ENCODE measurements around the gene HNRNPC. TPM values are rescaled to one million over a fixed set of nuclear protein-coding genes. Genes with fewer than 3 reads are reported as not detected.
"Not testable (repeated sequence)": the region's sequence is repeated elsewhere in the genome, so short reads cannot be mapped to it uniquely, and the experiment has no call there.

HNRNPC gene
- total RNA-seq, 4 donors from 2014 or later = 192 to 343 (median 212) TPM

- Histone ChIP-seq H3K4me1 (peaks cover 0 to 29% (median 6%) of the 10 kb centered on the region in 4 donors), H3K4me3 (no peak overlapping the region), H3K27ac (no peak overlapping the region), H3K27me3 (no peaks in the 10 kb centered on the region), H3K9me3 (no peaks in the 10 kb centered on the region), H3K36me3 (peaks cover 0 to 66% (median 29%) of the 10 kb centered on the region in 4 donors)
- TF ChIP-seq POLR2A (IDR thresholded peaks at IDR 0.05) (no peak), CTCF (IDR thresholded peaks at IDR 0.05) (no peak), POLR2AphosphoS5 (IDR thresholded peaks at IDR 0.05) (no peak), EP300 (IDR thresholded peaks at IDR 0.05; ENCODE audit: low read depth) (no peak)
- in situ Hi-C loops (cut with MboI; ENCODE audit: low pct_ligation_motif_present in 1 of 4, low pct_unique_long_range_greater_than_20kb in 1 of 4, low sequenced_read_pairs in 3 of 4) = loop anchor here in 1 of 4 donors (25.0 kb wide), 1 partner anchor 160 kb away; the partner anchor contains the start of gene SUPT16H
- DNase-seq = no peak
- 84 to 87% methylated on average over 5 of the region's 5 CpGs for WGBS, 2 donors (ENCODE audit: low coverage in 1 of 2)
- intact Hi-C loops (cut with DNase I; ENCODE audit: low total_unique reads) = no loop called here
Observed at GRCh38 chr14:21227150-21227549, 42.1 kb downstream of the HNRNPC start.

- in situ Hi-C loops (cut with MboI; ENCODE audit: low pct_ligation_motif_present in 1 of 4, low pct_unique_long_range_greater_than_20kb in 1 of 4, low sequenced_read_pairs in 3 of 4) = loop anchor here in 1 of 4 donors (25.0 kb wide), 1 partner anchor 161 kb away; the partner anchor contains the start of gene SUPT16H
- Histone ChIP-seq H3K9me3 (no peaks in the 10 kb centered on the region), H3K36me3 (peaks cover 0 to 61% (median 28%) of the 10 kb centered on the region in 4 donors), H3K27me3 (no peaks in the 10 kb centered on the region), H3K4me3 (no peak overlapping the region), H3K4me1 (peaks cover 0 to 24% (median 3%) of the 10 kb centered on the region in 4 donors), H3K27ac (no peak overlapping the region)
- intact Hi-C loops (cut with DNase I; ENCODE audit: low total_unique reads) = no loop called here
- 89 to 95% methylated on average over 5 to 8 of the region's 8 CpGs for WGBS, 2 donors (ENCODE audit: low coverage in 1 of 2)
- no peak for DNase-seq
- TF ChIP-seq CTCF (IDR thresholded peaks at IDR 0.05) = no peak
- TF ChIP-seq POLR2A (IDR thresholded peaks at IDR 0.05) = no peak
- TF ChIP-seq POLR2AphosphoS5 (IDR thresholded peaks at IDR 0.05) = no peak
- TF ChIP-seq EP300 (IDR thresholded peaks at IDR 0.05; ENCODE audit: low read depth) = no peak
Observed at GRCh38 chr14:21226467-21226866, 42.8 kb downstream of the HNRNPC start.

- H3K27ac ChIP-seq; DNase-seq; intact Hi-C loops (cut with DNase I; ENCODE audit: low total_unique reads); H3K9me3 ChIP-seq; H3K4me3 ChIP-seq; H3K27me3 ChIP-seq: not testable (repeated sequence)
- peaks cover 0 to 56% (median 27%) of the 10 kb centered on the region in 4 donors for H3K36me3 ChIP-seq
- WGBS, 2 donors (ENCODE audit: low coverage in 1 of 2) = 92 to 95% methylated on average over 6 to 7 of the region's 7 CpGs
- H3K4me1 ChIP-seq = peaks cover 0 to 24% (median 4%) of the 10 kb centered on the region in 4 donors
- in situ Hi-C loops (cut with MboI; ENCODE audit: low pct_ligation_motif_present in 1 of 4, low pct_unique_long_range_greater_than_20kb in 1 of 4, low sequenced_read_pairs in 3 of 4) = loop anchor here in 1 of 4 donors (25.0 kb wide), 1 partner anchor 162 kb away; the partner anchor contains the start of gene SUPT16H
Observed at GRCh38 chr14:21225164-21225563, 44.1 kb downstream of the HNRNPC start.

GRCh38 chr14:21220874-21221477, 48.3 kb downstream of the HNRNPC start:
- H3K27ac ChIP-seq = no peak overlapping the region
- no peaks in the 10 kb centered on the region for H3K9me3 ChIP-seq
- in situ Hi-C loops (cut with MboI; ENCODE audit: low pct_ligation_motif_present in 1 of 4, low pct_unique_long_range_greater_than_20kb in 1 of 4, low sequenced_read_pairs in 3 of 4) = no loop called here
- intact Hi-C loops (cut with DNase I; ENCODE audit: low total_unique reads) = no loop called here
- TF ChIP-seq POLR2A (IDR thresholded peaks at IDR 0.05) (no peak), CTCF (IDR thresholded peaks at IDR 0.05) (no peak)
- WGBS, 2 donors (ENCODE audit: low coverage in 1 of 2) = 90 to 91% methylated on average over 9 of the region's 9 CpGs
- no peak overlapping the region for H3K4me3 ChIP-seq
- H3K27me3 ChIP-seq = no peaks in the 10 kb centered on the region
- peaks cover 0 to 51% (median 15%) of the 10 kb centered on the region in 4 donors for H3K36me3 ChIP-seq
- DNase-seq = no peak
- peaks cover 8 to 35% (median 10%) of the 10 kb centered on the region in 4 donors for H3K4me1 ChIP-seq

Measured in transverse colon (tissue), 4 donors.